Heart left ventricle (tissue), 16 donors: ENCODE measurements around the gene ALS2CL. TPM values are rescaled to one million over a fixed set of nuclear protein-coding genes. Genes with fewer than 3 reads are reported as not detected.

Experiments used
- ATAC-seq, 4 donors: fragments of 200-7000 bp; cut with Tn5 transposase; one replicate each; pipeline ENCODE4 v1.9.1; 2020 to 2022; ENCODE audit warnings: moderate library complexity in 4 of 4, mild to moderate bottlenecking in 3 of 4, moderate number of reproducible peaks in 1 of 4
- DNase-seq, 5 donors: peaks; one replicate each; pipeline ENCODE4 v3.0.0-alpha.2; 2020
- H3K27ac ChIP-seq, 12 donors: fragments of 200-600 bp; sonication (generic) in 4 of 12; one replicate each; pipeline versions ENCODE4 v1.5.0 to v1.8.0; 2016 to 2022; ENCODE audit warnings: mild to moderate bottlenecking in 2 of 12
- H3K27me3 ChIP-seq, 9 donors: fragments of 200-600 bp; sonication (generic) in 2 of 9; one replicate each; pipeline versions ENCODE4 v1.5.1 to v1.8.0; 2016 to 2022; ENCODE audit warnings: mild to moderate bottlenecking in 3 of 9
- H3K36me3 ChIP-seq, 9 donors: fragments of 200-600 bp; sonication (generic) in 2 of 9; one replicate each; pipeline versions ENCODE4 v1.5.0 to v1.8.0; 2018 to 2022; ENCODE audit warnings: mild to moderate bottlenecking in 2 of 9
- H3K4me1 ChIP-seq, 12 donors: fragments of 200-600 bp; sonication (generic) in 4 of 12; one replicate each; pipeline versions ENCODE4 v1.5.0 to v1.8.0; 2016 to 2022; ENCODE audit warnings: mild to moderate bottlenecking in 3 of 12
- H3K4me3 ChIP-seq, 12 donors: fragments of 200-600 bp; sonication (generic) in 4 of 12; one replicate each; pipeline versions ENCODE4 v1.5.0 to v1.8.0; 2017 to 2022; ENCODE audit warnings: mild to moderate bottlenecking in 9 of 12, moderate library complexity in 4 of 12
- H3K9me3 ChIP-seq, 12 donors: fragments of 200-600 bp; sonication (generic) in 4 of 12; one replicate each; pipeline versions ENCODE4 v1.5.0 to v1.8.0; 2016 to 2022; ENCODE audit warnings: mild to moderate bottlenecking in 1 of 12
- CTCF ChIP-seq, 12 donors: fragments of 200-600 bp; sonication (generic) in 4 of 12; IDR thresholded peaks; one replicate each; pipeline versions ENCODE4 v1.5.0 to v1.8.0; 2018 to 2022; ENCODE audit warnings: antibody characterized with exemption in 12 of 12, mild to moderate bottlenecking in 5 of 12
- POLR2A ChIP-seq, 2 donors: fragments of 450-650 bp; IDR thresholded peaks; one replicate each; pipeline ENCODE4 v1.6.1; 2017; ENCODE audit warnings: antibody characterized with exemption in 2 of 2, mild to moderate bottlenecking in 2 of 2, moderate library complexity in 2 of 2
- WGBS, 4 donors: extraction: QIAGEN DNeasy Blood & Tissue Kit in 2 of 4; methylation state at CpG; one replicate each; pipeline versions ENCODE4 v1.1.5 to v1.1.7; 2013 to 2018; 5-methylcytosine and 5-hydroxymethylcytosine counted together
- intact Hi-C, 10 donors: fragments of 100-400 bp; cut with DNase I; formaldehyde crosslinking; loops; one replicate each; pipeline versions ENCODE4 v1.11.1 to v1.14.2; 2022
- polyA plus RNA-seq, 2 donors: library from polyadenylated mRNA; stranded (reverse); fragments of 200-250 nt; gene quantifications; one replicate each; pipeline ENCODE4 v1.2.3, GENCODE V29; 2013
- total RNA-seq, 9 donors: library from RNA; depleted of rRNA in 2 of 9; stranded (reverse); fragments of >200 nt in 2 of 9; fragmentation: NEBNext Ultra II Directional in 3 of 9; extraction: Animal tissue kit (Norgen Biotek cat#: 25700) in 3 of 9; gene quantifications; one replicate each; pipeline versions ENCODE4 v1.1.0 to v1.2.4, GENCODE V29; 2016 to 2023
- donor health status: ischemic (EF 13 %, LVEDD 7.1; RV severe dilation, severe dysfunction).
- donor health status: healthy with polysubstance abuse.
- donor health status: DM: no; HTN: yes; CAD: no.
- donor health status: DM: no; HTN: no; CAD: no.
- donor health status: ischemic (EF 25% LVEDD 6.9; RV normal size, moderate dysfunction).
- donor health status: ischemic (EF 25% LVEDD 5.7; RV mildly dilated, moderate dysfunction).
- donor health status: healthy.
- donor health status: DM: yes; HTN: yes; CAD: no.
- donor health status: ischemic (EF 35%, LVEDD 5.7; RV mildly dilated, moderate dysfunction).
- donor health status: nonischemic (EF 11% LVEDD 7.7; RV severe dilation, severe dysfunction).
- donor health status: DM: yes; HTN: yes; CAD: no.
- donor health status: PGD.
- donor health status: ischemic (EF 29% LVEDD 5.4; RV normal size, mild dysfunction).
- donor health status: nonischemic (EF 23%, LVEDD 6.1; RV moderate dilation, normal function).

ALS2CL gene
- total and polyA plus RNA-seq, 11 donors, result 11.8 to 40.7 (median 25.4) TPM

- DNase-seq (peak in 2 of 5 donors; percentile 8 to 51), ATAC-seq (no peak)
- Histone ChIP-seq H3K27me3 (peaks cover 0 to 11% (median 5%) of the 10 kb centered on the region in 9 donors), H3K9me3 (no peaks in the 10 kb centered on the region), H3K4me1 (peaks cover 0 to 16% (median 0%) of the 10 kb centered on the region in 12 donors), H3K4me3 (no peak overlapping the region), H3K27ac (no peak overlapping the region), H3K36me3 (no peaks in the 10 kb centered on the region)
- intact Hi-C loops, result loop anchor here in 1 of 10 donors (10.0 kb wide), 1 partner anchor 120 kb away; no protein-coding TSS in a partner anchor
- WGBS, 4 donors, result 83 to 89% (median 85%) methylated on average over 10 of the region's 10 CpGs
- no peak for TF ChIP-seq POLR2A (IDR thresholded peaks at IDR 0.05)
- no peak for TF ChIP-seq CTCF (IDR thresholded peaks at IDR 0.05)
These were observed 21.4 kb upstream of the ALS2CL start for GRCh38 chr3:46714728-46715506.

DNA sequence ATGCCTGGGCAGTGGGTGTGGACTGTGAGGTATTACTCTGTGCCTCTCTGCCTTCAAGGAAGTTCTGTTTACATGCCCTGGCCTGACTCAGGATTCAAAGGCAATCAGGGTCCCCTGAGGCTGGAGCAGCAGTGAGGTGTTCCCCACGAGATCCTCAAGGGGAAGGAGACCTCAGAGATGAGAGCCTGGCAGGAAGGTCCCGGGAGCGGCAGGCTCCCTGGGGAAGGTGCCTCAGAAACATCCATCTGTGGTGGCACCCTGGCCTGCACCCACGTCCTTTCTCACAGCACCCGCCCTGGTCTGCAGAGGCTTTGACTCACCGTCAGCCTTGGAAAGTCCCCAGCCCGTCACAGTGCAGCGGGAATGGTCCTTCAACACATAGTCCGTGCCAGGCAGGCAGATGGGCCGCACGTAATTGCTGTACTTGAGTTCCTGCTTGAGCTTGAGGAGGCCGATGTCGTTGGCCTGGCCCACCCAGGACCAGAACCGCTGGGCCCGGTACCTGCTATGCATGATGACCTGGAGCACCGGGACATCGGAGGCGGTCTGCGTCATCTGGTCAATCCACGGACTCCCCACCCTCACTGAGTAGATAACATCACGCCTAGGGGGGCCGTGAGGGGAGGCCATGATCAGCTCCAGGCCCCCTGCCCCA, 20.5 kb upstream of the ALS2CL start:
- H3K27ac ChIP-seq, result no peak overlapping the region
- TF ChIP-seq CTCF (IDR thresholded peaks at IDR 0.05) (no peak), POLR2A (IDR thresholded peaks at IDR 0.05) (no peak)
- intact Hi-C loops, result loop anchor here in 1 of 10 donors (10.0 kb wide), 1 partner anchor 121 kb away; no protein-coding TSS in a partner anchor
- WGBS, 4 donors, result 79 to 90% (median 86%) methylated on average over 13 to 22 of the region's 22 CpGs
- H3K36me3 ChIP-seq, result no peaks in the 10 kb centered on the region
- H3K4me3 ChIP-seq, result no peak overlapping the region
- DNase-seq (peak in 3 of 5 donors; percentile 5 to 53 (median 14)), ATAC-seq (no peak)
- H3K9me3 ChIP-seq, result no peaks in the 10 kb centered on the region
- H3K27me3 ChIP-seq, result peaks cover 0 to 11% (median 5%) of the 10 kb centered on the region in 9 donors
- peaks cover 0 to 16% (median 0%) of the 10 kb centered on the region in 12 donors for H3K4me1 ChIP-seq

DNA sequence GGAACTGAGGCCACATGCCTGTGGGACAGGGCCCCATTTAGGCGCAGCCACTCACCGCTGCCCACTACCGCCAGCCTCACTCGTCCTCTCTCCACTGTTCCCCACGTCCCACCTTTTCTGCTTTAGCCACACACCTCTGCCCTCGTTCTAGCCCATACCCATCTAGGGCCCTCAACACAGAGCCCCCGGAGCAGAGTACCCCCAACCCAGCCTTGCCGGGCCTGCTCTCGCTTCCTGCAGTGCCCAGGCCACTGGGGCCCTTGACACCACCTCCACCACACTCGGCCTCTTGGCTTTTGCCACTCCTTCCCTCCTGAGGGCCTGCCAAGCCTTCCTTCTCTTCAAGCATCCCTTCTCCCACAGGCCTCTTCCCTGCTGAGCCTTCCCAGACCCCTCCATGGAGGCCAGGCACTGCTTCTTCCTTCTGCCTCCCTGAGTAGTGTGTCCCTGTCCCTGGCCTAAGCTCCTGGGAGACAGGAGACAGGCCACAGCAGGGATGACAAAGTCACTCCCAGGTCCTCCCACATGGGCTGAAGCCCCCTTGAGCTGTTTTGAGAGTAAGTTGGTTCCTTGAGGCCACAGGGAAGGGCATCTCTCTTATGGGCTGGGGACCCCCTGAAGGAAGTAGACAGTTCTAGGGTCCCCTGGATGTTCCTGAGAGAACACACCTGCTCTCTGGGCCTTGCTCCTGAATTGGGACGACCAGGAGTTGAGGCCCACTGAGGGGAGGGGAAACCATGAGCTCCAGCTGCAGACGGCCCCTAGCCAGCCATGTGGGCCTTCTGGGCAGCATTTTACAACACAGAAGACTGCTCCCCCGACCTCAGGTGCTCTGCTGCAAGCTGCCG, 19.8 kb upstream of the ALS2CL start:
- H3K36me3 ChIP-seq, result no peaks in the 10 kb centered on the region
- H3K9me3 ChIP-seq, result no peaks in the 10 kb centered on the region
- H3K27ac ChIP-seq, result no peak overlapping the region
- peak in 3 of 5 donors; percentile 4 to 34 (median 12) for DNase-seq
- TF ChIP-seq POLR2A (IDR thresholded peaks at IDR 0.05) (no peak), CTCF (IDR thresholded peaks at IDR 0.05) (no peak)
- 81 to 93% (median 85%) methylated on average over 13 to 14 of the region's 14 CpGs for WGBS, 4 donors
- intact Hi-C loops, result loop anchor here in 1 of 10 donors (10.0 kb wide), 1 partner anchor 122 kb away; no protein-coding TSS in a partner anchor
- no peak overlapping the region for H3K4me3 ChIP-seq
- peaks cover 0 to 16% (median 0%) of the 10 kb centered on the region in 12 donors for H3K4me1 ChIP-seq
- peaks cover 0 to 9% (median 5%) of the 10 kb centered on the region in 9 donors for H3K27me3 ChIP-seq
- no peak for ATAC-seq
